Stimulated activated CD4-positive, alpha-beta T cell treated with anti-CD3 and anti-CD28 coated beads, Interleukin-4, amount 100 ng/mL, for 48 hours (primary cell): Measurements from ENCODE around the gene NUP85.
"Not testable (repeated sequence)": the region's sequence is repeated elsewhere in the genome, so short reads cannot be mapped to it uniquely, and the experiment has no call there.

Experiments used
- DNase-seq, 2 donors: peaks; one replicate each; pipeline ENCODE4 v3.0.0-alpha.2; 2020; ENCODE audit warnings: low read depth in 2 of 2

Gene NUP85, protein sequence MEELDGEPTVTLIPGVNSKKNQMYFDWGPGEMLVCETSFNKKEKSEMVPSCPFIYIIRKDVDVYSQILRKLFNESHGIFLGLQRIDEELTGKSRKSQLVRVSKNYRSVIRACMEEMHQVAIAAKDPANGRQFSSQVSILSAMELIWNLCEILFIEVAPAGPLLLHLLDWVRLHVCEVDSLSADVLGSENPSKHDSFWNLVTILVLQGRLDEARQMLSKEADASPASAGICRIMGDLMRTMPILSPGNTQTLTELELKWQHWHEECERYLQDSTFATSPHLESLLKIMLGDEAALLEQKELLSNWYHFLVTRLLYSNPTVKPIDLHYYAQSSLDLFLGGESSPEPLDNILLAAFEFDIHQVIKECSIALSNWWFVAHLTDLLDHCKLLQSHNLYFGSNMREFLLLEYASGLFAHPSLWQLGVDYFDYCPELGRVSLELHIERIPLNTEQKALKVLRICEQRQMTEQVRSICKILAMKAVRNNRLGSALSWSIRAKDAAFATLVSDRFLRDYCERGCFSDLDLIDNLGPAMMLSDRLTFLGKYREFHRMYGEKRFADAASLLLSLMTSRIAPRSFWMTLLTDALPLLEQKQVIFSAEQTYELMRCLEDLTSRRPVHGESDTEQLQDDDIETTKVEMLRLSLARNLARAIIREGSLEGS

DNA sequence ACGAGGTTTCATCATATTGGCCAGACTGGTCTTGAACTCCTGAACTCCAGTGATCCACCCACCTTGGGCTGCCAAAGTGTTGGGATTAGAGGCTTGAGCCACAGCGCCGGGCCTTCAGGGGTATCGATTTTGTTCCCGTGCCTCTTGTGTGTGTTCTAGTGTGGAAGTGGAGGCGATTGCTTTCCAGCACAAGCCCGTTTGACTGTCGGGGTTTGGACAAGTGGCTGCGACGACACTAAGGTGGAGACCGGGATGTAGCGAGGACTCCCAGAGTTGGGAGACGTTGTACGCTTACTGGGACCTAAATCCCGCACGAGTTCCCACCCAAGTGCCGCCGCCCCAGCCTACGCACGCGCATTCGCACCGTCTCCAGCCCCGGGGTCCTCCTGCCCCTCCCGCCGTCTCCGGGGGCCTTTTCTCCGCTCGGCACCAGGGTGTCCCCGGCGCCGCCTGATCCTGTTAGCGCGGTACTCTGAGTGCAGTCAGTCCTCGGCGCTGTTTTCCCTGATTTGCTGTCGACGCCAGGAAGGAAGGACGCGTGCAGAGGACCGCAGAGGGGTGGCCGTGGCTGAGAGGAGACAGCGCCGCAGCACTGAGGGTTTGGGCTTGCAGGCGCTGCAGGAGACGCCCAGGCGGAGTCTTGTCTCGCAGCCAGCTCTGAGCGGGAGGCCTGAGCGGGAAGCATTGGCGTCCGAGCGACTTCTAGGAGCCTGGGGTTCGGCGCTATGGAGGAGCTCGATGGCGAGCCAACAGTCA lies at the start of gene NUP85:
Gene NUP85, plus strand, starts transcription at position 643 of the 756 bp plus-strand sequence. Its CDS starts 83 bp downstream, at position 726.
- peak; percentile 93 to 94 for DNase-seq

DNA sequence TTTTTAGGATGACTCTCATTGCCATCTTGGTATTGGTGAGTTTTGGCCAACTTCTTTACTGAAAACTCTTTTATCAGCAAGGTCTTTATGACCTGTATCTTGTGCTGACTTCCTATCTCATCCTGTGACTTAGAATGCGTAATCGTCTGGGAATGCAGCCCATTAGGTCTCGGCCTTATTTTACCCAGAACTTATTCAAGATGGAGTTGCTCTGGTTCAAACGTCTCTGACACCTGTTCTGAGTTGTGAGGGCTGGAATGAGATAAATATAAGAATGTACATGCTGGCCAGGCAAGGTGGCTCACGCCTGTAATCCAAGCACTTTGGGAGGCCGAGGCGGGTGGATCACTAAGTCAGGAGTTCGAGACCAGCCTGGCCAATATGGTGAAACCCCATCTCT lies 47.0 kb upstream of the NUP85 start:
- not testable (repeated sequence) for DNase-seq

DNA sequence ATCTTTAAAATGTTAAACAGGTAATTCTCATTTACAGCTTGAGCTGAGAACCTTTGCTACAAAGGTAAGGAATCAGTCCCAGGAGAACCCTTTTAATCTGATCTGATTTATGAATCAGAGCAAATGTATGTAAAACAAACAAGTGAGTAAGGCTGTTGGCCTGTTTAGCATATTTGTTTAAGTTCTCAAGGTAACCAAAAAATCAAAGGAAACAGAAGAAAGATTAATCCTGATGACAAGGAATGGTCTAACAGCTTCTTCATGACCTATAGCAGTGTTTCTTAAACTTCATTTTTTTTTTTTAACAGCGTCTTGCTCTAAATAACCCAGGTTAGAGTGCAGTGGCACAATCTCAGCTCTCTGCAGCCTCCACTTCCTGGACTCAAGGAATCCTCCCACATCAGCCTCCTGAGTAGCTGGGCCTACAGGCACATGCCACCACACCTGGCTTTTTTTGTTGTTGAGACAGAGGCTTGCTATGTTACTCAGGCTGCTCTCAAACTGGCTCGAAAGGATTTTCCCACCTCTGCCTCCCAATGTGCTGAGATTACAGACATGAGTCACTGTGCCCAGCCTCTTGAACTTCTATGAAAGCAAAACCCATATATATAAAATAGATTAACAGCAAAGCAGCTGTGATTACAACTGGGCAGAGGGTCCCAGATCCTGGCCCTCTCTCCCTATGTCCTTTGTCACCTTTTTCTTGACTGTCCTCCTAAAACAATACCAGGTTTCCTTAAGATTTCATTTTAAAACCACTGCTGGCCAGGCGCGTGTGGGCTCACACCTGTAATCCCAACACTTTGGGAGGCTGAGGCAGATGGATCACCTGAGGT lies 46.1 kb upstream of the NUP85 start:
- DNase-seq: no peak

DNA sequence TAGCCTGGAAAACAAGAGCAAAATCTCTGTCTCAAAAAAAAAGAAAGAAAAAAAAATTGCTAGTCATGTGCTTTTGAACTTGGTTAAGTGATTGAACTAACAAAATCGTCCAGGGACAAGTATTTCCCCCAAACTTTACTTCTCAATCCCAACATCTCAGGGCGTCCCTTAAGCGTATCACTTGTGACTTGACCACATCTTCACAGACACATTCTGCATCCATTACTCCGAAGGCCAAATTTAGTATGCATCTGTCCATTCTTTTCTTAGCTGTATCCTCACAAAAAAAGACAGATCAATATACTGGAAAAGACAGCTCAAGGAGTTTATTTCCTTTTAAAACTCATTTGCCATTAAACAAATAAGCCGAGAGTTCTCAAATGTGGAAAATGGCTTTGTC lies 45.3 kb upstream of the NUP85 start:
- no peak for DNase-seq

DNA sequence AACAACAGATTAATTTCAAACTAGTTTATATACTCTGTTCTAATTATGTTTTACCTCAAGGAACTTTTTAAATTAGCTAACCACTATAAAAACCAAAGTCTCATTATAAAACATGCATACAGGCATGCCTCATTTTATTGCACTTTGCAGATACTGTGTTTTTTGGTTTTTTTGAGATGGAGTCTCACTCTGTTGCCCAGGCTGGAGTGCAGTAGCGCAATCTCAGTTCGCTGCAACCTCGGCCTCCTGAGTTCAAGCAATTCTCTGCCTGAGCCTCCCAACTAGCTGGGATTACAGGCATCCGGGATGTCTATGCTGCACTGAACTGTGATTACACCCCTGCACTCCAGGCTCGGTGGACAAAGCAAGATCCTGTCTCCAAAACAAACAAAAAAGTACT lies 42.4 kb upstream of the NUP85 start:
- no peak for DNase-seq

DNA sequence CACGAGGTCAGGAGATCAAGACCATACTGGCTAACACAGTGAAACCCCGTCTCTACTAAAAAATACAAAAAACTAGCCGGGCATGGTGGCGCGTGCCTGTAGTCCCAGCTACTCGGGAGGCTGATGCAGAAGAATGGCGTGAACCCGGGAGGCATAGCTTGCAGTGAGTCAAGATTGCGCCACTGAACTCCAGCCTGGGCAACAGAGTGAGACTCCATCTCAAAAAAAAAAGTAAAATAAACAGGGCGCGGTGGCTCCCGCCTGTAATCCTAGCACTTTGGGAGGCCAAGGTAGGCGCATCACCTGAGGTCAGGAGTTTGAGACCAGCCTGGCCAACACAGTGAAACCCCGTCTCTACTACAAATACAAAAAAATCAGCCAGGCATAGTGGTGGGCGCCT lies 40.9 kb upstream of the NUP85 start:
- DNase-seq: not testable (repeated sequence)

DNA sequence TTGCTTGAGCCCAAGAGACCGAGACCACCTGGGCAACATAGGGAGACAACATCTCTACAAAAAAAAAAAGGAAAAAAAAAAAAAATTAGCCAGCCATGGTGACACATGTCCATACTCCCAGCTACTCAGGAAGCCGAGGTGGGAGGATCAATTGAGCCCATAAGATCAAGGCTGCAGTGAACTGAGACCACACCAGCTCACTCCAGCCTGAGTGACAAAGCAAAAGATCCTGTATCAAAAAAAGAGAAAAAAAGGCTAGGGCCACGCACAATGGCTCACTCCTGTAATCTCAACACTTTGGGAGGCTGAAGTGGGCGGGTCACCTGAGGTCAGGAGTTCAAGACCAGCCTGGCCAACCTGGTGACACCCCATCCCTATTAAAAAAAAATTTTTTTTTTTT lies 36.5 kb upstream of the NUP85 start:
- DNase-seq: no peak

DNA sequence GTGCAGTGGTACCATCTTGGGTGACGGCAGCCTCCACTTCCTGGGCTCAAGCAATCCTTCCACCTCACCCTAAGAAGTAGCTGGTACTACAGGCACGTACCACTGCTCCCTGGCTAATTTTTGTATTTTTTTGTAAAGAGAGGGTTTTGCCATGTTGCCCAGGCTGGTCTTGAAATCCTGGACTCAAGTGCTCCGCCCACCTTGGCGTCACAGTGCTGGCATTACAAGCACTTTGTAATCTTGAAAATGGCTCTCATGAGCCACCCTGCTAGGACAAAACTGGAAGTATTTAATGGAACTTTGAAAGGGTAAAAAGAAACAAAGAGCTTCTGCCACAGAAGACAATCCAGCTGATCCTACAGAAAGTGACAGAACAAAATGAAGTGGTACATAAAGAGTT lies 32.0 kb upstream of the NUP85 start:
- no peak for DNase-seq

GRCh38 chr17:75174996-75175395 lies 30.5 kb upstream of the NUP85 start:
- DNase-seq: no peak

GRCh38 chr17:75176625-75177024 lies 28.9 kb upstream of the NUP85 start:
- no peak for DNase-seq

- no peak for DNase-seq
Observed at GRCh38 chr17:75178453-75178852, 27.0 kb upstream of the NUP85 start.

GRCh38 chr17:75181110-75181509 lies 24.4 kb upstream of the NUP85 start:
- no peak for DNase-seq

DNA sequence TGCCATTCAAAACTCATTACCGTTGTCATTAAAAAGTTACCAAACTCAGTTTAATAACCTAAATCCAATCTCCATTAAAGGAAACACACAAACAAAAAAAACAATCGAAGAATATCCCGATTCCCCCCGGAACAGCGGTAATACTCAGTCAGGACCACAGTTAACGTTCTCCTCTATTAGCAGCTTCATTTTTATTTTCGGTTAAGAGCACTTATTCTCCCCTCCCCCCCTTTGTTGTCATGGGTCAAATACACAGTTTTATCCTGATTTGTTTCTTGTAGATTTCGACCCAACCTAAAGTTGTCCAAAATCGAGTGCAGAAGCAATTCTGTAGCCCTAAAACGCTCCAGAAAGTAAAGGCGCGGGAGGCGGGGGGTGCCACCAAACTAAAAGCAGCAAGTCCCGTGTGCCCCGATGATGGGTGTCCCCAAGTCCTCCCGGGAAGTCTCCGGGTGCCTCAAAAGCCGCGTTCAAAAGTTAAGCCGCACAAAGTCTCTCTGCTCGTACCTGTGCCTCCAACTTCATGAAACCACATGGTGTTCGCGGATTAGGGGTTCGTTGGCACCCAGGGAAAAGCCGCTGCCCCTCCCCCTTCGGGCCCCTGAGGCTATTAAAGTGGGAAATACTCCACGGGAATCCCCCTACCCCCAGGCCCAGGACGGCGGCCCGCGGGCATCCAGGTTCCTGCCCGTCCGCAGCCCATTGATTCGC lies 23.7 kb upstream of the NUP85 start:
- peak; percentile 16 to 26 for DNase-seq

- no peak for DNase-seq
Observed at GRCh38 chr17:75182319-75182568, 23.2 kb upstream of the NUP85 start.

- peak; percentile 94 to 97 for DNase-seq
Observed at GRCh38 chr17:75182569-75183436, 22.7 kb upstream of the NUP85 start, which contains the start of gene SUMO2. Gene SUMO2, minus strand, starts transcription at chr17:75182959. Its CDS starts 125 bp downstream, at chr17:75182834.

- no peak for DNase-seq
Observed at GRCh38 chr17:75183999-75184884, 21.2 kb upstream of the NUP85 start.

DNA sequence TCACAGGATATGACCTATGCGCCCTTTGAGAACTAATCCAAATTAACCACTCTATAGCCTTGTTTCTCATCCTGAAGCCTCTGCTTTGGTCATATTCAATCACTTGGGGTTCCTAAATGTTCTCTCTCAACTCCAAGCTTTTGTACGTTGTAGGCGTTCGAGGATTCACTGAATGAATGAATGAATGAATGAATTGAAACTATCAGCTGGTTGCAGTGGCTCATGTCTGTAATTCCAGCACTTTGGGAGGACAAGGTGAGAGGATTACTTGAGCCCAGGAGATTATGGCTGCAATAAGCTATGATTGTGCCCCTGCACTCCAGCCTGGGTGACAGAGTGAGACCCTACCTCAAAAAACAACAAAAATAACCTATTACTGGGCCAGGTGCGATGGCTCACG lies 16.9 kb upstream of the NUP85 start:
- DNase-seq: no peak

DNA sequence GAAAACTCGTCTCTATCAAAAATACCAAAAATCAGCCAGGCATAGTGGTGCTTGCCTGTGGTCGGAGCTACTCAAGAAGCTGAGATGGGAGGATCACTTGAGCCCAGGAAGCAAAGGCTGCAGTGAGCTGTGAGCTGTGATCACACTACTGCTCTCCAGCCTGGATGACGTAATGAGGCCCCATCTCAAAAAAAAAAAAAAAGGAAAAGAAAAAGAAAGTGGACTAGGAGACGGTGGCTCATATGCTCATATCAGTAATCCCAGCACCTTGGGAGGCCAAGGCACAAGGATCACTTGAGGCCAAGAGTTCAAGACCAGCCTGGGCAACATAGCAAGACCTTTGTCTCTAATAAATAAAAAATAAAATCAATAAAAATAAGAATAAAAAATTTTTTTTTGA lies 13.9 kb upstream of the NUP85 start:
- DNase-seq: no peak

DNA sequence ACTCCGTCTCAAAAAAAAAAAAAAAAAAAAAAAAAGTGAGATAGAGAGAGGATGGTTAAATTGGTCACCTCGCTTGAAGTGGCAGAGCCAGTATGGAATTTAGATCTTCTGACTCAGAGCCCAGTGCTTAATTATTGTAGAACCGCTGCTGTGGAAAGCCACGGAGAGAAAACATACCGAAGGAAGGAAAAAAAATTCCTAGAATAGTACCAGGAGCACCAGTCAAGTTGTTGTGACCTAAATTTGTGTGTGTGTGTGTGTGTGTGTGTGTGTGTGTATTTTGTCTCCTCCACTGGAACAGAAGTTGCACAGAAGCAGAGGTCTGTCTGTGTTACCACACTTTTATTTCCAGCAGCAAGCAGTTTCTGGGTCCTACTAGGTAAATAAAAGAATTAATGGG lies 10.6 kb upstream of the NUP85 start:
- no peak for DNase-seq
